WTC11 (cell line): Measurements from ENCODE around the gene NSG1. TPM values are rescaled to one million over a fixed set of nuclear protein-coding genes. Genes with fewer than 3 reads are reported as not detected.

ENCODE experiments used
- ATAC-seq: fragments of 200-7000 bp; cut with Tn5 transposase; 2 replicates; pipeline ENCODE4 v1.10.0; 2021; ENCODE audit warnings: mild to moderate bottlenecking, moderate library complexity
- CTCF ChIA-PET: fragments of 300-600 bp; sonication (Branson Sonifier 250); formaldehyde crosslinking; loops from one replicate; lab custom pipeline; 2021; ENCODE audit warnings: antibody characterized with exemption; lab: Charles Lee
- POLR2A ChIA-PET: fragments of 350-600 bp; sonication (Branson Sonifier 250); formaldehyde crosslinking; loops from one replicate; lab custom pipeline; 2021; ENCODE audit warnings: antibody characterized with exemption; lab: Charles Lee
- DNase-seq: peaks from one replicate; pipeline ENCODE4 v3.0.0; 2021; ENCODE audit warnings: low spot score
- H3K27ac Mint-ChIP-seq: 2 replicates; pipeline ENCODE4 v1.8.0; 2021; ENCODE audit warnings: mixed read lengths
- H3K27me3 Mint-ChIP-seq: 2 replicates; pipeline ENCODE4 v1.8.0; 2021; ENCODE audit warnings: low read depth, mild to moderate bottlenecking, moderate library complexity, mixed read lengths
- H3K36me3 Mint-ChIP-seq: 2 replicates; pipeline ENCODE4 v1.8.0; 2021; ENCODE audit warnings: mixed read lengths
- H3K4me1 Mint-ChIP-seq: 2 replicates; pipeline ENCODE4 v1.8.0; 2022; ENCODE audit warnings: mixed read lengths
- H3K4me3 Mint-ChIP-seq: 2 replicates; pipeline ENCODE4 v1.8.0; 2021; ENCODE audit warnings: mild to moderate bottlenecking, moderate library complexity, mixed read lengths
- H3K9me3 Mint-ChIP-seq: 2 replicates; pipeline ENCODE4 v1.8.0; 2021; ENCODE audit warnings: mixed read lengths
- ATF1 ChIP-seq: sonication (generic); formaldehyde crosslinking; IDR thresholded peaks from 2 replicates; pipeline ENCODE4 v1.8.1; 2023; ENCODE audit warnings: mild to moderate bottlenecking, moderate library complexity, missing genetic modification reagents
- CBFB ChIP-seq: sonication (generic); formaldehyde crosslinking; IDR thresholded peaks from 2 replicates; pipeline ENCODE4 v1.8.1; 2022; ENCODE audit warnings: mild to moderate bottlenecking, low read depth, missing genetic modification reagents
- E2F5 ChIP-seq: sonication (generic); formaldehyde crosslinking; IDR thresholded peaks from 2 replicates; pipeline ENCODE4 v1.8.1; 2022; ENCODE audit warnings: mild to moderate bottlenecking, moderate library complexity, missing genetic modification reagents
- ESRRA ChIP-seq: sonication (generic); formaldehyde crosslinking; IDR thresholded peaks from 2 replicates; pipeline ENCODE4 v1.8.1; 2022; ENCODE audit warnings: mild to moderate bottlenecking, missing genetic modification reagents, borderline replicate concordance
- GABPB1 ChIP-seq: sonication (generic); formaldehyde crosslinking; IDR thresholded peaks from 2 replicates; pipeline ENCODE4 v1.8.1; 2023; ENCODE audit warnings: mild to moderate bottlenecking, missing genetic modification reagents
- HMGA2 ChIP-seq: fragments of 250-450 bp; sonication (Bioruptor Pico); IDR thresholded peaks from 2 replicates; pipeline ENCODE4 v1.4.0; 2021; ENCODE audit warnings: mild to moderate bottlenecking, moderate library complexity
- HMGXB4 ChIP-seq: sonication (generic); formaldehyde crosslinking; IDR thresholded peaks from 2 replicates; pipeline ENCODE4 v1.8.1; 2023; ENCODE audit warnings: mild to moderate bottlenecking, moderate library complexity, missing genetic modification reagents
- KAT7 ChIP-seq: sonication (generic); formaldehyde crosslinking; IDR thresholded peaks from 2 replicates; pipeline ENCODE4 v1.8.1; 2023; ENCODE audit warnings: missing genetic modification reagents, mild to moderate bottlenecking, borderline replicate concordance
- MAX ChIP-seq: sonication (generic); formaldehyde crosslinking; IDR thresholded peaks from 2 replicates; pipeline ENCODE4 v1.8.0; 2022; ENCODE audit warnings: mild to moderate bottlenecking, missing genetic modification reagents
- NFATC4 ChIP-seq: fragments of 250-450 bp; sonication (Bioruptor Pico); IDR thresholded peaks from 2 replicates; pipeline ENCODE4 v1.9.0; 2021; ENCODE audit warnings: mild to moderate bottlenecking
- NFE2L1 ChIP-seq: sonication (generic); formaldehyde crosslinking; IDR thresholded peaks from 2 replicates; pipeline ENCODE4 v1.8.1; 2023; ENCODE audit warnings: missing genetic modification reagents
- NR1H2 ChIP-seq: sonication (generic); formaldehyde crosslinking; IDR thresholded peaks from 2 replicates; pipeline ENCODE4 v1.9.0; 2021; ENCODE audit warnings: mild to moderate bottlenecking, moderate library complexity, missing genetic modification reagents
- SMAD4 ChIP-seq: sonication (generic); formaldehyde crosslinking; IDR thresholded peaks from 2 replicates; pipeline ENCODE4 v1.8.0; 2022; ENCODE audit warnings: mild to moderate bottlenecking, missing genetic modification reagents
- ZNF317 ChIP-seq: sonication (generic); formaldehyde crosslinking; IDR thresholded peaks from 2 replicates; pipeline ENCODE4 v1.8.1; 2023; ENCODE audit warnings: low read depth, mild to moderate bottlenecking, moderate library complexity, missing genetic modification reagents, borderline replicate concordance
- total RNA-seq: library from RNA; stranded (reverse); gene quantifications from 3 replicates; pipeline ENCODE4 v1.2.3, GENCODE V29; 2021
- TF ChIP-seq, protein P1 (sequence below): sonication (generic); formaldehyde crosslinking; conservative IDR thresholded peaks from 2 replicates; pipeline ENCODE4 v1.8.1; 2023; ENCODE audit warnings: mild to moderate bottlenecking, low read depth, missing genetic modification reagents, moderate library complexity
- TF ChIP-seq, protein P2 (sequence below): sonication (generic); formaldehyde crosslinking; IDR thresholded peaks from 2 replicates; pipeline ENCODE4 v1.8.1; 2022; ENCODE audit warnings: low read depth, mild to moderate bottlenecking, moderate library complexity, missing genetic modification reagents, borderline replicate concordance
- TF ChIP-seq, protein P3 (sequence below): fragments of 250-450 bp; sonication (Bioruptor Pico); IDR thresholded peaks from 2 replicates; pipeline ENCODE4 v1.9.0; 2021; ENCODE audit warnings: moderate library complexity, mild to moderate bottlenecking, inconsistent platforms, borderline replicate concordance
- TF ChIP-seq, protein P4 (sequence below): sonication (generic); formaldehyde crosslinking; IDR thresholded peaks from 2 replicates; pipeline ENCODE4 v1.8.0; 2022; ENCODE audit warnings: mild to moderate bottlenecking, missing genetic modification reagents
- TF ChIP-seq, protein P5 (sequence below): sonication (generic); formaldehyde crosslinking; IDR thresholded peaks from 2 replicates; pipeline ENCODE4 v1.8.0; 2022; ENCODE audit warnings: missing genetic modification reagents
- TF ChIP-seq, protein P6 (sequence below): sonication (generic); formaldehyde crosslinking; IDR thresholded peaks from 2 replicates; pipeline ENCODE4 v1.8.1; 2023; ENCODE audit warnings: mild to moderate bottlenecking, missing genetic modification reagents, moderate library complexity
- TF ChIP-seq, protein P7 (sequence below): fragments of 250-450 bp; sonication (Bioruptor Pico); conservative IDR thresholded peaks from 2 replicates; pipeline ENCODE4 v1.9.0; 2021; ENCODE audit warnings: mild to moderate bottlenecking

NSG1 gene
- total RNA-seq, 1 experiment from 2014 or later, result 24.2 TPM

DNA sequence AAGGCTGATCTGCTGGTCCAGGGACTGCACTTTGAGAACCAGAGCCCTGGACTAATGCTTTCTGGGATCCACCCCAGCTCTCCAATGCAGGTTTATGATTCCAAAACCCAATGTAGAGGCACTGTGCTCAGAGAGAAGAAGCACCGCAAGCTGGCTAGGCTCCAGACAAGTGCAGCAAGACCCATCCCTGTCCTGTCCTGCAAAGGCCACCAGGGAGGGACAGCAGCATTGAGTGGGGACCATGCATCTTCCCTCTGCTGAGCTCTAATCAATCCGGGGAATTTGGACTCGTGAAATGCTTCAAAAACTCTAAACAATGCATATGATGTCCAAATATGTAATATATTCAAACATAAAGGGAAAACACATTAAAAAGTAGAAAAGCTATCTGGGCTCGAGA, 10.8 kb upstream of the NSG1 start (continued):
- TF ChIP-seq, protein P1, sequence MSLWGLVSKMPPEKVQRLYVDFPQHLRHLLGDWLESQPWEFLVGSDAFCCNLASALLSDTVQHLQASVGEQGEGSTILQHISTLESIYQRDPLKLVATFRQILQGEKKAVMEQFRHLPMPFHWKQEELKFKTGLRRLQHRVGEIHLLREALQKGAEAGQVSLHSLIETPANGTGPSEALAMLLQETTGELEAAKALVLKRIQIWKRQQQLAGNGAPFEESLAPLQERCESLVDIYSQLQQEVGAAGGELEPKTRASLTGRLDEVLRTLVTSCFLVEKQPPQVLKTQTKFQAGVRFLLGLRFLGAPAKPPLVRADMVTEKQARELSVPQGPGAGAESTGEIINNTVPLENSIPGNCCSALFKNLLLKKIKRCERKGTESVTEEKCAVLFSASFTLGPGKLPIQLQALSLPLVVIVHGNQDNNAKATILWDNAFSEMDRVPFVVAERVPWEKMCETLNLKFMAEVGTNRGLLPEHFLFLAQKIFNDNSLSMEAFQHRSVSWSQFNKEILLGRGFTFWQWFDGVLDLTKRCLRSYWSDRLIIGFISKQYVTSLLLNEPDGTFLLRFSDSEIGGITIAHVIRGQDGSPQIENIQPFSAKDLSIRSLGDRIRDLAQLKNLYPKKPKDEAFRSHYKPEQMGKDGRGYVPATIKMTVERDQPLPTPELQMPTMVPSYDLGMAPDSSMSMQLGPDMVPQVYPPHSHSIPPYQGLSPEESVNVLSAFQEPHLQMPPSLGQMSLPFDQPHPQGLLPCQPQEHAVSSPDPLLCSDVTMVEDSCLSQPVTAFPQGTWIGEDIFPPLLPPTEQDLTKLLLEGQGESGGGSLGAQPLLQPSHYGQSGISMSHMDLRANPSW (CRISPR knock-in tag), result no peak
- no peak for TF ChIP-seq ATF1 (CRISPR knock-in tag)
- TF ChIP-seq ESRRA (CRISPR knock-in tag), result no peak
- TF ChIP-seq HMGXB4 (CRISPR knock-in tag), result no peak

DNA sequence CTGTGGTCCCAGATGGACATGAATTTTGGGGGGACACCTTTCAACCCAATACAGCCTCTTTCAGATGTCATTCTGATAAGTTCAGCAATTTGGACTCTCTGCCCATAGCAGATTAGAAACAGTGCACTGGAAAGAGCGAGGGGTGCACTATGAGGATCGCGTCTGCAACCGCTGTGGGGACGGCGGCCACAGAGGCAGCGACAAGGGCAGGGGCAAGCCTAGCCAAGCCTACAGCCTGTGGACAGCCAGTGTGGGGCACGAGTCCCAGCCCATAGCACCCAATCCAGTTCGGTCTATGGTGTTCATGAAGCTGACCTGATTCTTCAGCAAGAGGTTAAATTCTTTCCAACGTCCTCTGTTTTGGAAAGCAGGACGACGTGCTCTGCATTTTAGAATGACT, 9.7 kb upstream of the NSG1 start:
- Mint-ChIP-seq H3K36me3 (no peaks in the 10 kb centered on the region), H3K9me3 (peaks cover 9% of the 10 kb centered on the region), H3K4me3 (no peak overlapping the region), H3K4me1 (peaks cover 15% of the 10 kb centered on the region), H3K27me3 (peaks cover 18% of the 10 kb centered on the region), H3K27ac (no peak overlapping the region)
- ATAC-seq, result no peak
- CTCF ChIA-PET, result interaction anchor here (1.4 kb wide), 1 partner anchor 10 kb away, joined by 5 read pairs; the partner anchor contains the start of gene NSG1
- POLR2A ChIA-PET, result no interaction called here
- no peak for DNase-seq
- TF ChIP-seq GABPB1 (no peak), ZNF317 (CRISPR knock-in tag) (no peak), KAT7 (CRISPR knock-in tag) (no peak), NFE2L1 (CRISPR knock-in tag) (no peak), NR1H2 (CRISPR knock-in tag) (no peak), NFATC4 (no peak), SMAD4 (no peak), E2F5 (CRISPR knock-in tag) (no peak), CBFB (no peak), MAX (no peak), HMGA2 (no peak)
- TF ChIP-seq, protein P2, sequence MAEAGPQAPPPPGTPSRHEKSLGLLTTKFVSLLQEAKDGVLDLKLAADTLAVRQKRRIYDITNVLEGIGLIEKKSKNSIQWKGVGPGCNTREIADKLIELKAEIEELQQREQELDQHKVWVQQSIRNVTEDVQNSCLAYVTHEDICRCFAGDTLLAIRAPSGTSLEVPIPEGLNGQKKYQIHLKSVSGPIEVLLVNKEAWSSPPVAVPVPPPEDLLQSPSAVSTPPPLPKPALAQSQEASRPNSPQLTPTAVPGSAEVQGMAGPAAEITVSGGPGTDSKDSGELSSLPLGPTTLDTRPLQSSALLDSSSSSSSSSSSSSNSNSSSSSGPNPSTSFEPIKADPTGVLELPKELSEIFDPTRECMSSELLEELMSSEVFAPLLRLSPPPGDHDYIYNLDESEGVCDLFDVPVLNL (CRISPR knock-in tag), result no peak
- TF ChIP-seq, protein P3, sequence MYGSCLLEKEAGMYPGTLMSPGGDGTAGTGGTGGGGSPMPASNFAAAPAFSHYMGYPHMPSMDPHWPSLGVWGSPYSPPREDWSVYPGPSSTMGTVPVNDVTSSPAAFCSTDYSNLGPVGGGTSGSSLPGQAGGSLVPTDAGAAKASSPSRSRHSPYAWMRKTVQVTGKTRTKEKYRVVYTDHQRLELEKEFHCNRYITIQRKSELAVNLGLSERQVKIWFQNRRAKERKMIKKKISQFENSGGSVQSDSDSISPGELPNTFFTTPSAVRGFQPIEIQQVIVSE (CRISPR knock-in tag), result no peak
- TF ChIP-seq, protein P4, sequence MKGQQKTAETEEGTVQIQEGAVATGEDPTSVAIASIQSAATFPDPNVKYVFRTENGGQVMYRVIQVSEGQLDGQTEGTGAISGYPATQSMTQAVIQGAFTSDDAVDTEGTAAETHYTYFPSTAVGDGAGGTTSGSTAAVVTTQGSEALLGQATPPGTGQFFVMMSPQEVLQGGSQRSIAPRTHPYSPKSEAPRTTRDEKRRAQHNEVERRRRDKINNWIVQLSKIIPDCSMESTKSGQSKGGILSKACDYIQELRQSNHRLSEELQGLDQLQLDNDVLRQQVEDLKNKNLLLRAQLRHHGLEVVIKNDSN (CRISPR knock-in tag), result no peak
- TF ChIP-seq, protein P5, sequence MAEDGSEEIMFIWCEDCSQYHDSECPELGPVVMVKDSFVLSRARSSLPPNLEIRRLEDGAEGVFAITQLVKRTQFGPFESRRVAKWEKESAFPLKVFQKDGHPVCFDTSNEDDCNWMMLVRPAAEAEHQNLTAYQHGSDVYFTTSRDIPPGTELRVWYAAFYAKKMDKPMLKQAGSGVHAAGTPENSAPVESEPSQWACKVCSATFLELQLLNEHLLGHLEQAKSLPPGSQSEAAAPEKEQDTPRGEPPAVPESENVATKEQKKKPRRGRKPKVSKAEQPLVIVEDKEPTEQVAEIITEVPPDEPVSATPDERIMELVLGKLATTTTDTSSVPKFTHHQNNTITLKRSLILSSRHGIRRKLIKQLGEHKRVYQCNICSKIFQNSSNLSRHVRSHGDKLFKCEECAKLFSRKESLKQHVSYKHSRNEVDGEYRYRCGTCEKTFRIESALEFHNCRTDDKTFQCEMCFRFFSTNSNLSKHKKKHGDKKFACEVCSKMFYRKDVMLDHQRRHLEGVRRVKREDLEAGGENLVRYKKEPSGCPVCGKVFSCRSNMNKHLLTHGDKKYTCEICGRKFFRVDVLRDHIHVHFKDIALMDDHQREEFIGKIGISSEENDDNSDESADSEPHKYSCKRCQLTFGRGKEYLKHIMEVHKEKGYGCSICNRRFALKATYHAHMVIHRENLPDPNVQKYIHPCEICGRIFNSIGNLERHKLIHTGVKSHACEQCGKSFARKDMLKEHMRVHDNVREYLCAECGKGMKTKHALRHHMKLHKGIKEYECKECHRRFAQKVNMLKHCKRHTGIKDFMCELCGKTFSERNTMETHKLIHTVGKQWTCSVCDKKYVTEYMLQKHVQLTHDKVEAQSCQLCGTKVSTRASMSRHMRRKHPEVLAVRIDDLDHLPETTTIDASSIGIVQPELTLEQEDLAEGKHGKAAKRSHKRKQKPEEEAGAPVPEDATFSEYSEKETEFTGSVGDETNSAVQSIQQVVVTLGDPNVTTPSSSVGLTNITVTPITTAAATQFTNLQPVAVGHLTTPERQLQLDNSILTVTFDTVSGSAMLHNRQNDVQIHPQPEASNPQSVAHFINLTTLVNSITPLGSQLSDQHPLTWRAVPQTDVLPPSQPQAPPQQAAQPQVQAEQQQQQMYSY, result no peak
- TF ChIP-seq, protein P6, sequence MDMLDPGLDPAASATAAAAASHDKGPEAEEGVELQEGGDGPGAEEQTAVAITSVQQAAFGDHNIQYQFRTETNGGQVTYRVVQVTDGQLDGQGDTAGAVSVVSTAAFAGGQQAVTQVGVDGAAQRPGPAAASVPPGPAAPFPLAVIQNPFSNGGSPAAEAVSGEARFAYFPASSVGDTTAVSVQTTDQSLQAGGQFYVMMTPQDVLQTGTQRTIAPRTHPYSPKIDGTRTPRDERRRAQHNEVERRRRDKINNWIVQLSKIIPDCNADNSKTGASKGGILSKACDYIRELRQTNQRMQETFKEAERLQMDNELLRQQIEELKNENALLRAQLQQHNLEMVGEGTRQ (CRISPR knock-in tag), result no peak
- TF ChIP-seq, protein P7, sequence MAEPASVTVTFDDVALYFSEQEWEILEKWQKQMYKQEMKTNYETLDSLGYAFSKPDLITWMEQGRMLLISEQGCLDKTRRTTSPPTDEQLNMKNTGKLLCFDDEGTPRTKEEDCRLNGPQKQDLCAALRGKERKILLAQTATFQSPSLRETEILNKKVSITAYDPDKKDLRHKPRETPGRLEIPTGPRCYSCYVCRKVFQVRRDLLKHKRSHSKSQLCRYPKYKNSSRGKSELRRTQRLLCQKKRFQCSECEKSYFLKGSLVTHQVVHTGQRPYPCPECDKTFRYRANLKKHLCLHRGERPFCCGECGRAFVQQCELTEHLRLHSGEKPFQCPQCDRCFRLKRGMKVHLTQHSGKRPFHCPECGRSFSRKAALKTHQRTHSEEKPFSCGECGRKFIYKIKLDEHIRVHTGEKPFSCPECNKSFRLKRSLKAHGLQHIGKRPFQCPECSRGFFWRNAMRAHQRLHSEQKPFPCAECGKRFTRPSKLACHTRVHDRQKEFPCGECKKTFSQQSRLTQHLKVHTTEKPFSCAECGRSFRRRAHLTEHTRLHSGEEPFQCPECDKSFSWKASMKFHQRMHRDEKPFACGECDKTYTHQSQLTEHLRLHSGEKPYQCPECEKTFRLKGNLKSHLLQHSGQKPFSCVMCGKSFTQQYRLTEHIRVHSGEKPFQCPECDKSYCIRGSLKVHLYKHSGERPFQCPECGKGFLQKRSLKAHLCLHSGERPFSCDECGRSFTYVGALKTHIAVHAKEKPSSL (CRISPR knock-in tag), result no peak
